H1 (cell line): ENCODE results near the gene KIAA1671. TPM values are rescaled to one million over a fixed set of nuclear protein-coding genes. Genes with fewer than 3 reads are reported as not detected.
A peak's percentile ranks its signal among the peaks of the same experiment; 100 is the strongest.

Source experiments
- CTCF ChIA-PET: fragments of 300-600 bp; sonication (Branson Sonifier 250); formaldehyde crosslinking; loops from one replicate; lab custom pipeline; 2021; ENCODE audit not compliant: partially characterized antibody; lab: Charles Lee
- POLR2A ChIA-PET: fragments of 300-600 bp; sonication (Branson Sonifier 250); formaldehyde crosslinking; loops from one replicate; lab custom pipeline; 2021; ENCODE audit warnings: inconsistent platforms; ENCODE audit not compliant: partially characterized antibody; lab: Charles Lee
- DNase-seq, 2 experiments: peaks; one replicate each; pipeline versions ENCODE4 v3.0.0 to v3.0.0-alpha.2; 2010 to 2022; ENCODE audit warnings: low spot score in 2 of 2, low read depth in 1 of 2, mixed read lengths in 1 of 2
- FAIRE-seq: peaks from 2 replicates; lab custom pipeline; 2011; peaks lifted over from hg19 to GRCh38; lab: Jason Lieb, UNC
- H2AFZ ChIP-seq: 2 replicates; pipeline ENCODE4 v1.8.1; 2012; ENCODE audit warnings: low read length, inconsistent platforms
- H2AK5ac ChIP-seq: 2 replicates; pipeline ENCODE4 v1.6.1; 2013; ENCODE audit warnings: low read depth, low read length
- H2BK120ac ChIP-seq: replicated peaks from 2 replicates; pipeline ENCODE3; 2013; ENCODE audit warnings: low read depth, low read length, inconsistent platforms
- H2BK12ac ChIP-seq: 2 replicates; pipeline ENCODE4 v1.6.1; 2013; ENCODE audit warnings: low read depth, low read length
- H2BK15ac ChIP-seq: 2 replicates; pipeline ENCODE4 v1.6.1; 2013; ENCODE audit warnings: low read length
- H2BK20ac ChIP-seq: 2 replicates; pipeline ENCODE4 v1.6.1; 2013; ENCODE audit warnings: low read length
- H2BK5ac ChIP-seq: 2 replicates; pipeline ENCODE4 v1.6.1; 2013; ENCODE audit warnings: low read depth, low read length
- H3K14ac ChIP-seq: 2 replicates; pipeline ENCODE4 v1.6.1; 2013; ENCODE audit warnings: inconsistent platforms; ENCODE audit not compliant: insufficient read length
- H3K18ac ChIP-seq: 2 replicates; pipeline ENCODE4 v1.6.1; 2013; ENCODE audit warnings: low read length; ENCODE audit errors: extremely low read depth
- H3K23ac ChIP-seq: 2 replicates; pipeline ENCODE4 v1.6.1; 2013; ENCODE audit warnings: inconsistent platforms; ENCODE audit not compliant: insufficient read length
- H3K23me2 ChIP-seq: 2 replicates; pipeline ENCODE4 v1.6.1; 2013; ENCODE audit warnings: low read depth, low read length
- H3K27ac ChIP-seq: 2 replicates; pipeline ENCODE4 v1.6.1; 2011; ENCODE audit warnings: low read depth, low read length, inconsistent platforms
- H3K27me3 ChIP-seq, 4 experiments: replicated peaks in 1 of 4; 1 replicate in 1 of 4; 2 replicates in 3 of 4; pipeline versions ENCODE4 v1.6.1 to v1.8.1; 2011 to 2013; ENCODE audit warnings: low read length in 3 of 4, mild to moderate bottlenecking in 3 of 4, inconsistent platforms in 2 of 4, mixed read lengths in 2 of 4, moderate library complexity in 1 of 4; ENCODE audit not compliant: control insufficient read depth in 3 of 4, insufficient read depth in 3 of 4; ENCODE audit errors: extremely low read depth in 1 of 4
- H3K36me3 ChIP-seq, 4 experiments: 2 replicates each; pipeline versions ENCODE4 v1.6.1 to v1.8.1; 2011 to 2013; ENCODE audit warnings: mild to moderate bottlenecking in 4 of 4, low read length in 3 of 4, moderate library complexity in 2 of 4, control low read depth in 1 of 4, inconsistent platforms in 1 of 4; ENCODE audit not compliant: insufficient read depth in 4 of 4, control insufficient read depth in 2 of 4
- H3K4ac ChIP-seq: replicated peaks from 2 replicates; pipeline ENCODE3; 2013; ENCODE audit warnings: low read length, low read depth, mixed read lengths, inconsistent platforms; ENCODE audit not compliant: insufficient read length
- H3K4me1 ChIP-seq, 4 experiments: replicated peaks in 1 of 4; 1 replicate in 1 of 4; 2 replicates in 3 of 4; pipeline versions ENCODE4 v1.6.1 to v1.8.1; 2011 to 2013; ENCODE audit warnings: low read length in 3 of 4, inconsistent platforms in 2 of 4, mixed read lengths in 1 of 4; ENCODE audit not compliant: insufficient read depth in 4 of 4, control insufficient read depth in 3 of 4
- H3K4me2 ChIP-seq, 2 experiments: 2 replicates each; pipeline versions ENCODE4 v1.6.1 to v1.8.1; 2011 to 2013; ENCODE audit warnings: low read depth in 2 of 2, low read length in 2 of 2, control low read depth in 1 of 2, inconsistent platforms in 1 of 2, mild to moderate bottlenecking in 1 of 2; ENCODE audit not compliant: insufficient read depth in 1 of 2
- H3K4me3 ChIP-seq, 4 experiments: fragments of 200-600, 300-600 bp in 1 of 4; sonication (generic), shearing (Covaris generic), sonication (Bioruptor Twin) in 1 of 4; 2 replicates each; pipeline versions ENCODE4 v1.5.1 to v1.8.1; 2011 to 2016; ENCODE audit warnings: low read length in 4 of 4, low read depth in 3 of 4, control low read depth in 2 of 4, inconsistent platforms in 2 of 4, mild to moderate bottlenecking in 2 of 4, mixed read lengths in 1 of 4, moderate library complexity in 1 of 4; ENCODE audit not compliant: insufficient read depth in 2 of 4; ENCODE audit errors: extremely low read depth in 1 of 4
- H3K56ac ChIP-seq: replicated peaks from 2 replicates; pipeline ENCODE3; 2013; ENCODE audit warnings: low read depth, mild to moderate bottlenecking, mixed read lengths, low read length, inconsistent platforms; ENCODE audit not compliant: insufficient read length
- H3K79me1 ChIP-seq: 2 replicates; pipeline ENCODE4 v1.6.1; 2013; ENCODE audit warnings: low read depth, low read length, control low read depth
- H3K79me2 ChIP-seq, 2 experiments: 2 replicates each; pipeline versions ENCODE4 v1.6.1 to v1.8.1; 2012 to 2013; ENCODE audit warnings: low read length in 2 of 2, mild to moderate bottlenecking in 2 of 2, inconsistent platforms in 1 of 2; ENCODE audit not compliant: insufficient read depth in 2 of 2, control insufficient read depth in 1 of 2
- H3K9ac ChIP-seq, 4 experiments: replicated peaks in 1 of 4; 1 replicate in 1 of 4; 2 replicates in 3 of 4; pipeline versions ENCODE4 v1.6.1 to v1.8.1; 2011 to 2013; ENCODE audit warnings: low read depth in 3 of 4, low read length in 3 of 4, control low read depth in 2 of 4, mild to moderate bottlenecking in 2 of 4, moderate library complexity in 2 of 4, inconsistent platforms in 1 of 4; ENCODE audit errors: extremely low read depth in 1 of 4
- H3K9me3 ChIP-seq, 2 experiments: 2 replicates each; pipeline versions ENCODE4 v1.6.1 to v1.8.1; 2012 to 2013; ENCODE audit warnings: mild to moderate bottlenecking in 2 of 2, moderate library complexity in 2 of 2, control low read depth in 1 of 2, inconsistent platforms in 1 of 2, low read depth in 1 of 2, low read length in 1 of 2, mixed read lengths in 1 of 2; ENCODE audit not compliant: insufficient read depth in 2 of 2
- H4K20me1 ChIP-seq, 2 experiments: replicated peaks in 1 of 2; 2 replicates each; pipeline versions ENCODE3 to v1.8.1; 2011 to 2013; ENCODE audit warnings: inconsistent platforms in 2 of 2, low read length in 2 of 2, mild to moderate bottlenecking in 1 of 2; ENCODE audit not compliant: insufficient read depth in 2 of 2, control insufficient read depth in 1 of 2
- H4K5ac ChIP-seq: 2 replicates; pipeline ENCODE4 v1.6.1; 2013; ENCODE audit warnings: low read length, low read depth, mixed read lengths, inconsistent platforms; ENCODE audit not compliant: insufficient read length
- H4K8ac ChIP-seq: 2 replicates; pipeline ENCODE4 v1.8.0; 2013; ENCODE audit warnings: mild to moderate bottlenecking, moderate library complexity, low read length, inconsistent platforms; ENCODE audit not compliant: insufficient read depth; ENCODE audit errors: extremely low read depth
- H4K91ac ChIP-seq: replicated peaks from 2 replicates; pipeline ENCODE3; 2013; ENCODE audit warnings: low read length, mixed read lengths, inconsistent platforms; ENCODE audit not compliant: insufficient read length
- EZH2 ChIP-seq: fragments of 200-600 bp; sonication (generic); IDR thresholded peaks from 2 replicates; pipeline ENCODE4 v1.7.1; 2012; ENCODE audit warnings: low read depth, mild to moderate bottlenecking, moderate library complexity, low read length, inconsistent platforms; ENCODE audit not compliant: severe bottlenecking
- JUN ChIP-seq: IDR thresholded peaks from 2 replicates; pipeline ENCODE4 v1.6.1; 2011; ENCODE audit warnings: low read depth, mild to moderate bottlenecking, improper control_type of control experiment, low read length
- NANOG ChIP-seq: IDR thresholded peaks from 2 replicates; pipeline ENCODE4 v1.6.1; 2011; ENCODE audit warnings: low read length, low read depth, mild to moderate bottlenecking, inconsistent platforms; ENCODE audit not compliant: insufficient read depth, poor library complexity, severe bottlenecking
- POLR2AphosphoS5 ChIP-seq: IDR thresholded peaks from 2 replicates; pipeline ENCODE4 v1.6.1; 2011; ENCODE audit warnings: low read depth, low read length
- SAP30 ChIP-seq: fragments of 300-600 bp; sonication (generic); IDR thresholded peaks from 2 replicates; pipeline ENCODE4 v1.7.1; 2012; ENCODE audit warnings: low read length, moderate library complexity, mild to moderate bottlenecking, inconsistent platforms; ENCODE audit not compliant: insufficient read depth, insufficient replicate concordance
- SP1 ChIP-seq: IDR thresholded peaks from 2 replicates; pipeline ENCODE4 v1.6.1; 2011; ENCODE audit warnings: low read depth, low read length
- SP4 ChIP-seq: IDR thresholded peaks from 2 replicates; pipeline ENCODE4 v1.6.1; 2012; ENCODE audit warnings: low read length, inconsistent platforms
- TAF7 ChIP-seq: optimal IDR thresholded peaks from 2 replicates; pipeline ENCODE3; 2011; ENCODE audit warnings: low read depth, mild to moderate bottlenecking, inconsistent platforms, low read length, moderate library complexity, borderline replicate concordance
- TCF12 ChIP-seq: IDR thresholded peaks from 2 replicates; pipeline ENCODE4 v1.6.1; 2011; ENCODE audit warnings: low read depth, mild to moderate bottlenecking, low read length
- WGBS, 2 experiments: shearing (Covaris generic) in 1 of 2; methylation state at CpG; one replicate each; pipeline versions ENCODE4 v1.1.6 to v1.1.7; 2013 to 2015; ENCODE audit warnings: low lambda C conversion rate in 2 of 2, mixed read lengths in 2 of 2, inconsistent platforms in 1 of 2, low coverage in 1 of 2, missing lambda C conversion rate in 1 of 2; ENCODE audit not compliant: insufficient replicate concordance in 2 of 2, insufficient coverage in 1 of 2, insufficient read length in 1 of 2; ENCODE audit errors: extremely low coverage in 1 of 2, missing lambda C conversion rate in 1 of 2; 5-methylcytosine and 5-hydroxymethylcytosine counted together
- polyA plus RNA-seq, 7 experiments: library from polyadenylated mRNA; depleted of rRNA in 3 of 7; stranded (reverse) in 5 of 7; unstranded in 2 of 7; fragments of >200 nt in 5 of 7; fragments of 200-250 nt in 2 of 7; gene quantifications; 1 replicate in 5 of 7; 2 replicates in 1 of 7; 4 replicates in 1 of 7; pipeline versions ENCODE4 v1.2.1 to v1.2.3, GENCODE V29; 2011 to 2013; ENCODE audit warnings: missing spikeins in 2 of 7, mixed read lengths in 2 of 7
- total RNA-seq: library from RNA; stranded (reverse); fragmentation: NEBNext Ultra II Directional; extraction: Animal tissue kit (Norgen Biotek cat#: 25700); gene quantifications from 2 replicates; pipeline ENCODE4 v1.2.1, GENCODE V29; 2021

The KIAA1671 gene
- total and polyA plus RNA-seq, 2 of the 8 experiments (the other 6 are each of a cell fraction or from before 2014, with no cell fraction given) = 6.4 to 23.9 TPM

GRCh38 chr22:24983151-24983550, 30.6 kb downstream of the KIAA1671 start:
- Histone ChIP-seq H2BK15ac (0 out of 2 replicates have a peak overlapping the region, but pooled peaks have one; percentile 61), H3K9ac (no peak overlapping the region), H3K27ac (no peak overlapping the region), H3K4me3 (no peak overlapping the region), H4K8ac (no peak overlapping the region), H3K4me2 (no peak overlapping the region), H3K9me3 (no peaks in the 10 kb centered on the region), H2BK5ac (no peak overlapping the region), H3K79me2 (peaks cover 0 to 12% of the 10 kb centered on the region in 2 experiments; a peak in 2 of 4 replicates), H2AK5ac (no peak overlapping the region), H3K79me1 (no peaks in the 10 kb centered on the region; the same call in none of the 2 replicates), H3K18ac (no peak overlapping the region), H3K27me3 (no peaks in the 10 kb centered on the region), H3K23ac (no peak overlapping the region), H3K4ac (no peak overlapping the region), H2BK12ac (0 out of 2 replicates have a peak overlapping the region, but pooled peaks have one; percentile 4), H3K4me1 (peaks cover 0 to 4% (median 1%) of the 10 kb centered on the region in 4 experiments; a peak in 4 of 7 replicates), H2AFZ (no peak overlapping the region), H4K20me1 (no peaks in the 10 kb centered on the region), H4K5ac (no peak overlapping the region), H3K36me3 (no peaks in the 10 kb centered on the region), H2BK120ac (no peak overlapping the region), H3K56ac (no peak overlapping the region), H3K23me2 (peaks cover 2% of the 10 kb centered on the region; the same call in 1 of the 2 replicates), H2BK20ac (no peak overlapping the region), H3K14ac (no peak overlapping the region), H4K91ac (no peak overlapping the region)
- 74% methylated on average over 5 of the region's 5 CpGs; no CpG with 5 or more reads in 1 of the 2 experiments for WGBS, 2 experiments
- FAIRE-seq = no peak
- CTCF ChIA-PET = interaction anchor here (0.6 to 5.7 kb wide), 14 partner anchors 8 to 74 kb away, joined by 3 to 26 read pairs (median 4); no protein-coding TSS in a partner anchor
- DNase-seq = no peak
- POLR2A ChIA-PET = interaction anchor here (0.9 kb wide), 4 partner anchors 8 to 171 kb away, joined by 3 read pairs; no protein-coding TSS in a partner anchor
- no peak for TF ChIP-seq SP4
- no peak for TF ChIP-seq POLR2AphosphoS5
- no peak for TF ChIP-seq SAP30
- no peak for TF ChIP-seq EZH2
- TF ChIP-seq TAF7 = no peak
- no peak for TF ChIP-seq SP1
- no peak for TF ChIP-seq TCF12
- no peak for TF ChIP-seq NANOG
- no peak for TF ChIP-seq JUN
